Measurements from ENCODE around the gene ERBIN. TPM values are rescaled to one million over a fixed set of nuclear protein-coding genes. Genes with fewer than 3 reads are reported as not detected.

Gene ERBIN
- total RNA-seq, 4 donors from 2014 or later, result 27.4 to 62.6 (median 48.6) TPM

- intact Hi-C loops (cut with DNase I), result no loop called here
- no peaks in the 10 kb centered on the region for H3K9me3 ChIP-seq
- no peak overlapping the region for H3K27ac ChIP-seq
- peaks cover 0 to 15% (median 0%) of the 10 kb centered on the region in 3 donors for H3K36me3 ChIP-seq
- no peak overlapping the region for H3K4me3 ChIP-seq
- DNase-seq, result no peak
- no peaks in the 10 kb centered on the region for H3K27me3 ChIP-seq
- peaks cover 0 to 45% (median 0%) of the 10 kb centered on the region in 3 donors for H3K4me1 ChIP-seq
- 74 to 87% methylated on average over 3 of the region's 3 CpGs for WGBS, 2 donors
- TF ChIP-seq POLR2A (IDR thresholded peaks at IDR 0.05), result no peak
- TF ChIP-seq, protein P1, sequence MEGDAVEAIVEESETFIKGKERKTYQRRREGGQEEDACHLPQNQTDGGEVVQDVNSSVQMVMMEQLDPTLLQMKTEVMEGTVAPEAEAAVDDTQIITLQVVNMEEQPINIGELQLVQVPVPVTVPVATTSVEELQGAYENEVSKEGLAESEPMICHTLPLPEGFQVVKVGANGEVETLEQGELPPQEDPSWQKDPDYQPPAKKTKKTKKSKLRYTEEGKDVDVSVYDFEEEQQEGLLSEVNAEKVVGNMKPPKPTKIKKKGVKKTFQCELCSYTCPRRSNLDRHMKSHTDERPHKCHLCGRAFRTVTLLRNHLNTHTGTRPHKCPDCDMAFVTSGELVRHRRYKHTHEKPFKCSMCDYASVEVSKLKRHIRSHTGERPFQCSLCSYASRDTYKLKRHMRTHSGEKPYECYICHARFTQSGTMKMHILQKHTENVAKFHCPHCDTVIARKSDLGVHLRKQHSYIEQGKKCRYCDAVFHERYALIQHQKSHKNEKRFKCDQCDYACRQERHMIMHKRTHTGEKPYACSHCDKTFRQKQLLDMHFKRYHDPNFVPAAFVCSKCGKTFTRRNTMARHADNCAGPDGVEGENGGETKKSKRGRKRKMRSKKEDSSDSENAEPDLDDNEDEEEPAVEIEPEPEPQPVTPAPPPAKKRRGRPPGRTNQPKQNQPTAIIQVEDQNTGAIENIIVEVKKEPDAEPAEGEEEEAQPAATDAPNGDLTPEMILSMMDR (IDR thresholded peaks at IDR 0.05), result no peak
Observed at GRCh38 chr5:65986796-65987195, 60.4 kb downstream of the ERBIN start.

GRCh38 chr5:65987982-65988381 lies 61.6 kb downstream of the ERBIN start:
- H3K27ac ChIP-seq, result no peak overlapping the region
- no peak overlapping the region for H3K4me3 ChIP-seq
- TF ChIP-seq POLR2A (IDR thresholded peaks at IDR 0.05), result no peak
- WGBS, 2 donors, result 86 to 95% methylated on average over 4 of the region's 4 CpGs
- H3K36me3 ChIP-seq, result peaks cover 0 to 27% (median 0%) of the 10 kb centered on the region in 3 donors
- intact Hi-C loops (cut with DNase I), result no loop called here
- no peaks in the 10 kb centered on the region for H3K9me3 ChIP-seq
- no peak for DNase-seq
- no peaks in the 10 kb centered on the region for H3K27me3 ChIP-seq
- peaks cover 0 to 37% (median 0%) of the 10 kb centered on the region in 3 donors for H3K4me1 ChIP-seq

GRCh38 chr5:65989158-65989557 lies 62.8 kb downstream of the ERBIN start:
- Histone ChIP-seq H3K4me3 (no peak overlapping the region), H3K4me1 (peaks cover 0 to 29% (median 0%) of the 10 kb centered on the region in 3 donors), H3K27ac (no peak overlapping the region), H3K36me3 (peaks cover 0 to 33% (median 0%) of the 10 kb centered on the region in 3 donors), H3K27me3 (no peaks in the 10 kb centered on the region), H3K9me3 (no peaks in the 10 kb centered on the region)
- no peak for DNase-seq
- 76 to 79% methylated on average over 4 of the region's 4 CpGs for WGBS, 2 donors
- intact Hi-C loops (cut with DNase I), result no loop called here
- TF ChIP-seq POLR2A (IDR thresholded peaks at IDR 0.05), result no peak
- TF ChIP-seq, protein P1 (IDR thresholded peaks at IDR 0.05), result no peak

GRCh38 chr5:65992630-65993029 lies 66.3 kb downstream of the ERBIN start:
- Histone ChIP-seq H3K27me3 (no peaks in the 10 kb centered on the region), H3K4me1 (no peaks in the 10 kb centered on the region), H3K4me3 (no peak overlapping the region), H3K27ac (no peak overlapping the region), H3K36me3 (peaks cover 0 to 57% (median 0%) of the 10 kb centered on the region in 3 donors), H3K9me3 (no peaks in the 10 kb centered on the region)
- no peak for DNase-seq
- 89 to 92% methylated on average over 7 of the region's 7 CpGs for WGBS, 2 donors
- TF ChIP-seq, protein P1 (IDR thresholded peaks at IDR 0.05), result no peak
- no peak for TF ChIP-seq POLR2A (IDR thresholded peaks at IDR 0.05)
- intact Hi-C loops (cut with DNase I), result no loop called here

GRCh38 chr5:65994117-65994786 lies 67.9 kb downstream of the ERBIN start:
- Histone ChIP-seq H3K4me3 (no peak overlapping the region), H3K27ac (no peak overlapping the region), H3K36me3 (peaks cover 0 to 67% (median 0%) of the 10 kb centered on the region in 3 donors), H3K27me3 (no peaks in the 10 kb centered on the region), H3K9me3 (no peaks in the 10 kb centered on the region), H3K4me1 (no peaks in the 10 kb centered on the region)
- intact Hi-C loops (cut with DNase I), result no loop called here
- 85 to 100% methylated on average over 1 of the region's 1 CpG for WGBS, 2 donors
- no peak for TF ChIP-seq POLR2A (IDR thresholded peaks at IDR 0.05)
- TF ChIP-seq, protein P1 (IDR thresholded peaks at IDR 0.05), result no peak
- no peak for DNase-seq

Measured in esophagus squamous epithelium (tissue), 5 donors.